Neural cell (in vitro differentiated cells): ENCODE data around the gene PAPOLG. TPM values are rescaled to one million over a fixed set of nuclear protein-coding genes. Genes with fewer than 3 reads are reported as not detected.

Experiments used
- H2AFZ ChIP-seq: fragments of 200-600, 300-800 bp; sonication (generic), shearing (Covaris generic); 2 replicates; pipeline ENCODE4 v1.6.0; 2014; ENCODE audit warnings: low read depth, mild to moderate bottlenecking, antibody characterized with exemption, low read length, moderate library complexity
- H3F3A ChIP-seq: fragments of 200-600 bp; shearing (Covaris generic); 2 replicates; pipeline ENCODE4 v1.6.1; 2016; ENCODE audit warnings: mild to moderate bottlenecking, moderate library complexity, mixed read lengths, antibody characterized with exemption, low read length; ENCODE audit not compliant: insufficient read depth, poor library complexity, severe bottlenecking
- H3K27ac ChIP-seq: fragments of 200-600, 300-800 bp; sonication (generic), shearing (Covaris generic); 2 replicates; pipeline ENCODE4 v1.5.1; 2014; ENCODE audit warnings: mild to moderate bottlenecking, low read length, moderate library complexity
- H3K27me3 ChIP-seq: fragments of 300-800, 200-600 bp; sonication (generic), shearing (Covaris generic); 2 replicates; pipeline ENCODE4 v1.6.0; 2014; ENCODE audit warnings: mild to moderate bottlenecking, low read depth, low read length, moderate library complexity; ENCODE audit not compliant: insufficient read depth
- H3K36me3 ChIP-seq: fragments of 300-800, 200-600 bp; sonication (generic), shearing (Covaris generic); 2 replicates; pipeline ENCODE4 v1.5.1; 2014; ENCODE audit warnings: mild to moderate bottlenecking, antibody characterized with exemption, low read length, moderate library complexity; ENCODE audit not compliant: insufficient read depth
- H3K4me2 ChIP-seq: fragments of 300-800, 200-600 bp; sonication (generic), shearing (Covaris generic); 2 replicates; pipeline ENCODE4 v1.6.0; 2014; ENCODE audit warnings: mild to moderate bottlenecking, low read length
- H3K4me3 ChIP-seq: fragments of 300-800, 200-600 bp; sonication (generic), shearing (Covaris generic); 2 replicates; pipeline ENCODE4 v1.5.1; 2014; ENCODE audit warnings: mild to moderate bottlenecking, low read length, moderate library complexity
- H3K79me2 ChIP-seq: fragments of 200-600 bp; shearing (Covaris generic); replicated peaks from 2 replicates; pipeline ENCODE4 v1.6.0; 2014; ENCODE audit warnings: mild to moderate bottlenecking, low read length, moderate library complexity; ENCODE audit not compliant: insufficient read depth
- H3K9ac ChIP-seq: fragments of 300-800, 200-600 bp; sonication (generic), shearing (Covaris generic); 2 replicates; pipeline ENCODE4 v1.6.1; 2016; ENCODE audit warnings: mild to moderate bottlenecking, low read length, mixed read lengths
- H3K9me2 ChIP-seq: fragments of 200-600 bp; shearing (Covaris generic); 2 replicates; pipeline ENCODE4 v1.6.1; 2016; ENCODE audit warnings: mild to moderate bottlenecking, low read length, mixed read lengths; ENCODE audit not compliant: insufficient read depth
- H3K9me3 ChIP-seq: fragments of 200-600, 300-800 bp; sonication (generic), shearing (Covaris generic); 2 replicates; pipeline ENCODE4 v1.6.1; 2016; ENCODE audit warnings: mild to moderate bottlenecking, mixed run types, low read length, moderate library complexity, mixed read lengths
- H4K20me1 ChIP-seq: fragments of 200-600 bp; shearing (Covaris generic); 2 replicates; pipeline ENCODE4 v1.6.1; 2016; ENCODE audit warnings: mild to moderate bottlenecking, mixed run types; ENCODE audit not compliant: insufficient read depth
- CTCF ChIP-seq: fragments of 450-650 bp; IDR thresholded peaks from 2 replicates; pipeline ENCODE4 v1.5.1; 2014; ENCODE audit warnings: antibody characterized with exemption, mild to moderate bottlenecking, moderate library complexity; ENCODE audit not compliant: poor library complexity, severe bottlenecking
- EP300 ChIP-seq: fragments of 450-650 bp; conservative IDR thresholded peaks from 2 replicates; pipeline ENCODE4 v1.6.1; 2014; ENCODE audit warnings: antibody characterized with exemption, mild to moderate bottlenecking, moderate library complexity; ENCODE audit not compliant: poor library complexity, severe bottlenecking
- EZH2 ChIP-seq: fragments of 200-600, 300-800 bp; shearing (Covaris generic), sonication (generic); IDR thresholded peaks from 2 replicates; pipeline ENCODE4 v1.6.1; 2014; ENCODE audit warnings: antibody characterized with exemption, low read length, borderline replicate concordance, mild to moderate bottlenecking; ENCODE audit not compliant: insufficient read depth, poor library complexity, severe bottlenecking
- MXI1 ChIP-seq: fragments of 450-650 bp; conservative IDR thresholded peaks from 2 replicates; pipeline ENCODE4 v1.6.1; 2014; ENCODE audit warnings: antibody characterized with exemption, mild to moderate bottlenecking; ENCODE audit not compliant: poor library complexity, severe bottlenecking
- POLR2AphosphoS5 ChIP-seq: IDR thresholded peaks from 2 replicates; pipeline ENCODE4 v1.6.1; 2012
- RAD21 ChIP-seq: fragments of 450-650 bp; conservative IDR thresholded peaks from 2 replicates; pipeline ENCODE4 v1.6.1; 2014; ENCODE audit warnings: antibody characterized with exemption, mild to moderate bottlenecking, moderate library complexity
- REST ChIP-seq: IDR thresholded peaks from 2 replicates; pipeline ENCODE4 v1.6.1; 2012; ENCODE audit warnings: borderline replicate concordance
- SMC3 ChIP-seq: fragments of 450-650 bp; conservative IDR thresholded peaks from 2 replicates; pipeline ENCODE4 v1.6.1; 2014; ENCODE audit warnings: antibody characterized with exemption, mild to moderate bottlenecking, moderate library complexity; ENCODE audit not compliant: poor library complexity
- TAF1 ChIP-seq: IDR thresholded peaks from 2 replicates; pipeline ENCODE4 v1.6.1; 2012; ENCODE audit warnings: low read depth
- polyA plus RNA-seq: library from polyadenylated mRNA; depleted of rRNA; stranded (reverse); fragments of >200 nt; gene quantifications from 2 replicates; pipeline ENCODE4 v1.2.3, GENCODE V29; 2014

The PAPOLG gene
- polyA plus RNA-seq, 1 donor from 2014 or later: 31.2 TPM

- TF ChIP-seq TAF1: no peak
- TF ChIP-seq RAD21: no peak
- TF ChIP-seq REST: no peak
- no peak for TF ChIP-seq SMC3
- no peak for TF ChIP-seq EZH2
- no peak for TF ChIP-seq CTCF
- TF ChIP-seq POLR2AphosphoS5: no peak
- Histone ChIP-seq H3K4me2 (no peak overlapping the region), H3K9me3 (no peaks in the 10 kb centered on the region), H4K20me1 (no peaks in the 10 kb centered on the region), H3K4me3 (no peak overlapping the region), H3F3A (no peaks in the 10 kb centered on the region), H3K27me3 (no peaks in the 10 kb centered on the region), H3K36me3 (no peaks in the 10 kb centered on the region), H3K27ac (no peak overlapping the region), H2AFZ (no peak overlapping the region), H3K9me2 (no peaks in the 10 kb centered on the region), H3K79me2 (no peaks in the 10 kb centered on the region), H3K9ac (no peak overlapping the region)
Measured at GRCh38 chr2:60836491-60836890, 80.4 kb downstream of the PAPOLG start.

- Histone ChIP-seq H3F3A (no peaks in the 10 kb centered on the region), H2AFZ (no peak overlapping the region), H3K4me3 (no peak overlapping the region), H3K9ac (no peak overlapping the region), H3K4me2 (no peak overlapping the region), H3K79me2 (no peaks in the 10 kb centered on the region), H3K27ac (no peak overlapping the region), H3K9me2 (no peaks in the 10 kb centered on the region), H3K27me3 (no peaks in the 10 kb centered on the region), H4K20me1 (no peaks in the 10 kb centered on the region), H3K9me3 (no peaks in the 10 kb centered on the region), H3K36me3 (no peaks in the 10 kb centered on the region)
- TF ChIP-seq CTCF (no peak), EP300 (no peak), MXI1 (no peak), TAF1 (no peak), REST (no peak), RAD21 (no peak), POLR2AphosphoS5 (no peak), SMC3 (no peak), EZH2 (no peak)
Measured at GRCh38 chr2:60837123-60837522, 81.1 kb downstream of the PAPOLG start.
